22Rv1 (cell line): ENCODE data around the gene PREP.

Source experiments
- ZFX ChIP-seq: fragments of 450-650 bp; IDR thresholded peaks from 2 replicates; pipeline ENCODE4 v1.6.1; 2017; ENCODE audit warnings: antibody characterized with exemption, borderline replicate concordance
- TF ChIP-seq, protein P1 (sequence below): fragments of 450-650 bp; IDR thresholded peaks from 2 replicates; pipeline ENCODE4 v1.5.1; 2017; ENCODE audit warnings: mild to moderate bottlenecking

- TF ChIP-seq, protein P1, sequence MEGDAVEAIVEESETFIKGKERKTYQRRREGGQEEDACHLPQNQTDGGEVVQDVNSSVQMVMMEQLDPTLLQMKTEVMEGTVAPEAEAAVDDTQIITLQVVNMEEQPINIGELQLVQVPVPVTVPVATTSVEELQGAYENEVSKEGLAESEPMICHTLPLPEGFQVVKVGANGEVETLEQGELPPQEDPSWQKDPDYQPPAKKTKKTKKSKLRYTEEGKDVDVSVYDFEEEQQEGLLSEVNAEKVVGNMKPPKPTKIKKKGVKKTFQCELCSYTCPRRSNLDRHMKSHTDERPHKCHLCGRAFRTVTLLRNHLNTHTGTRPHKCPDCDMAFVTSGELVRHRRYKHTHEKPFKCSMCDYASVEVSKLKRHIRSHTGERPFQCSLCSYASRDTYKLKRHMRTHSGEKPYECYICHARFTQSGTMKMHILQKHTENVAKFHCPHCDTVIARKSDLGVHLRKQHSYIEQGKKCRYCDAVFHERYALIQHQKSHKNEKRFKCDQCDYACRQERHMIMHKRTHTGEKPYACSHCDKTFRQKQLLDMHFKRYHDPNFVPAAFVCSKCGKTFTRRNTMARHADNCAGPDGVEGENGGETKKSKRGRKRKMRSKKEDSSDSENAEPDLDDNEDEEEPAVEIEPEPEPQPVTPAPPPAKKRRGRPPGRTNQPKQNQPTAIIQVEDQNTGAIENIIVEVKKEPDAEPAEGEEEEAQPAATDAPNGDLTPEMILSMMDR: no peak
- no peak for TF ChIP-seq ZFX
These were observed 27.8 kb upstream of the PREP start for GRCh38 chr6:105430685-105431084.
